ENCODE data around the gene TEX13D.

DNA sequence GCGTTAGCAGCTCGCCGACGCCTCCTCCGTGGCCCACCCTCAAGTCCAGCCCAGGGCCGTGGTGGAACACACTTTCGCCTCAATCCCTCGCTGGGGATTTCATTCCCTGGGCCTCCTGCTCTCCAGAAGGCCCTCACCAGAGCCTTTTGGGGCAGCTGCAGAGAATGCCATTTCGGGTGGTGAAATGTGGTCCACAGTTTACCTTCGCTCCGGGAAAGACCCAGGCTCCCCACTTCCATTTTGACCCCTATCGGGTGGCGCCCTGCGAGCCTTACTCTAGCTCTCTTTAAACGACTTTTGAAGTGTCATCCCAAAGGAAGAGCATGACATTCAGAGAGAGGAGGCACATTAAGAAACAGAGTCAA, 14.4 kb downstream of the TEX13D start:
- TF ChIP-seq CTCF (IDR thresholded peaks at IDR 0.05) = no peak
- no peak for TF ChIP-seq RCOR1 (IDR thresholded peaks at IDR 0.05; ENCODE audit: low read length)
- TF ChIP-seq, protein P1, sequence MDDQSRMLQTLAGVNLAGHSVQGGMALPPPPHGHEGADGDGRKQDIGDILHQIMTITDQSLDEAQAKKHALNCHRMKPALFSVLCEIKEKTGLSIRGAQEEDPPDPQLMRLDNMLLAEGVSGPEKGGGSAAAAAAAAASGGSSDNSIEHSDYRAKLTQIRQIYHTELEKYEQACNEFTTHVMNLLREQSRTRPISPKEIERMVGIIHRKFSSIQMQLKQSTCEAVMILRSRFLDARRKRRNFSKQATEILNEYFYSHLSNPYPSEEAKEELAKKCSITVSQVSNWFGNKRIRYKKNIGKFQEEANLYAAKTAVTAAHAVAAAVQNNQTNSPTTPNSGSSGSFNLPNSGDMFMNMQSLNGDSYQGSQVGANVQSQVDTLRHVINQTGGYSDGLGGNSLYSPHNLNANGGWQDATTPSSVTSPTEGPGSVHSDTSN (IDR thresholded peaks at IDR 0.05) = no peak
- TF ChIP-seq EZH2phosphoT487 (IDR thresholded peaks at IDR 0.05; ENCODE audit: borderline replicate concordance, low read depth) = no peak
- TF ChIP-seq SIN3A (IDR thresholded peaks at IDR 0.05; ENCODE audit: borderline replicate concordance, low read depth, low read length) = no peak
